ENCODE measurements around the gene SLC25A17.
"Not testable (repeated sequence)": the region's sequence is repeated elsewhere in the genome, so short reads cannot be mapped to it uniquely, and the experiment has no call there.

The SLC25A17 gene

GRCh38 chr22:40818747-40819598 lies at the start of gene SLC25A17:
SLC25A17 (minus strand) TSS chr22:40819346; CDS start chr22:40819248, 98 bp downstream.
- peak within 1 kb of the TSS; percentile 70 for H3K4me3 ChIP-seq (ENCODE audit: low read depth, low read length)

GRCh38 chr22:40868379-40868778 lies 49.2 kb upstream of the SLC25A17 start:
- H3K4me3 ChIP-seq (ENCODE audit: low read depth, low read length) = not testable (repeated sequence)

- no peak overlapping the region for H3K4me3 ChIP-seq (ENCODE audit: low read depth, low read length)
Measured at GRCh38 chr22:40867109-40867508, 48.0 kb upstream of the SLC25A17 start.

- no peak overlapping the region for H3K4me3 ChIP-seq (ENCODE audit: low read depth, low read length)
Measured at GRCh38 chr22:40862537-40862936, 43.4 kb upstream of the SLC25A17 start.

- no peak within 1 kb of the TSS for H3K4me3 ChIP-seq (ENCODE audit: low read depth, low read length)
Measured at GRCh38 chr22:40862013-40862412, 42.9 kb upstream of the SLC25A17 start, which contains the start of gene DNAJB7. DNAJB7 (minus strand) TSS chr22:40862113; CDS start chr22:40861994, 119 bp downstream.

- peak overlapping the region; percentile 97 for H3K4me3 ChIP-seq (ENCODE audit: low read depth, low read length)
Measured at GRCh38 chr22:40857309-40857855, 38.2 kb upstream of the SLC25A17 start.

GRCh38 chr22:40856513-40857308 lies 37.6 kb upstream of the SLC25A17 start, which contains the start of the genes ST13 and XPNPEP3:
ST13 (minus strand) TSS chr22:40856639; CDS start chr22:40856540, 99 bp downstream.
XPNPEP3 (plus strand) TSS chr22:40857148; CDS start chr22:40857182, 34 bp downstream.
- peak within 1 kb of the TSS; percentile 97 for H3K4me3 ChIP-seq (ENCODE audit: low read depth, low read length)

- peak overlapping the region; percentile 97 for H3K4me3 ChIP-seq (ENCODE audit: low read depth, low read length)
Measured at GRCh38 chr22:40855979-40856512, 36.9 kb upstream of the SLC25A17 start.

- peak overlapping the region; percentile 97 for H3K4me3 ChIP-seq (ENCODE audit: low read depth, low read length)
Measured at GRCh38 chr22:40855071-40855978, 36.2 kb upstream of the SLC25A17 start.

GRCh38 chr22:40853961-40854360 lies 34.8 kb upstream of the SLC25A17 start:
- H3K4me3 ChIP-seq (ENCODE audit: low read depth, low read length) = no peak overlapping the region

- no peak overlapping the region for H3K4me3 ChIP-seq (ENCODE audit: low read depth, low read length)
Measured at GRCh38 chr22:40853333-40853732, 34.2 kb upstream of the SLC25A17 start.

GRCh38 chr22:40845816-40846215 lies 26.7 kb upstream of the SLC25A17 start:
- H3K4me3 ChIP-seq (ENCODE audit: low read depth, low read length) = not testable (repeated sequence)

- no peak overlapping the region for H3K4me3 ChIP-seq (ENCODE audit: low read depth, low read length)
Measured at GRCh38 chr22:40844951-40845350, 25.8 kb upstream of the SLC25A17 start.

- no peak overlapping the region for H3K4me3 ChIP-seq (ENCODE audit: low read depth, low read length)
Measured at GRCh38 chr22:40838486-40838885, 19.3 kb upstream of the SLC25A17 start.

- H3K4me3 ChIP-seq (ENCODE audit: low read depth, low read length) = no peak overlapping the region
Measured at GRCh38 chr22:40834619-40835018, 15.5 kb upstream of the SLC25A17 start.

GRCh38 chr22:40829131-40829530 lies 10.0 kb upstream of the SLC25A17 start:
- H3K4me3 ChIP-seq (ENCODE audit: low read depth, low read length) = no peak overlapping the region

- H3K4me3 ChIP-seq (ENCODE audit: low read depth, low read length) = no peak overlapping the region
Measured at GRCh38 chr22:40826984-40827741, 8.0 kb upstream of the SLC25A17 start.

GRCh38 chr22:40826292-40826691 lies 7.1 kb upstream of the SLC25A17 start:
- not testable (repeated sequence) for H3K4me3 ChIP-seq (ENCODE audit: low read depth, low read length)

GRCh38 chr22:40823426-40823825 lies 4.3 kb upstream of the SLC25A17 start:
- H3K4me3 ChIP-seq (ENCODE audit: low read depth, low read length) = no peak overlapping the region
